SK-N-MC (cell line): ENCODE measurements around the gene BCKDHA.

Experiments used
- EZH2 ChIP-seq: fragments of 200-600 bp; sonication (generic); IDR thresholded peaks from one replicate; pipeline ENCODE4 v1.6.1; 2017; ENCODE audit warnings: antibody characterized with exemption
- POLR2AphosphoS5 ChIP-seq: IDR thresholded peaks from 2 replicates; pipeline ENCODE4 v1.6.1; 2012; ENCODE audit warnings: mild to moderate bottlenecking, low read depth, low read length, borderline replicate concordance

GRCh38 chr19:41386442-41386841, 11.2 kb upstream of the BCKDHA start:
- TF ChIP-seq POLR2AphosphoS5 (no peak), EZH2 (no peak)
